Upper lobe of right lung (tissue), 1 donor: ENCODE measurements around the gene PABPN1L. TPM values are rescaled to one million over a fixed set of nuclear protein-coding genes. Genes with fewer than 3 reads are reported as not detected.
A peak's percentile ranks its signal among the peaks of the same experiment; 100 is the strongest.

Experiments used
- ATAC-seq: fragments of 200-7000 bp; cut with Tn5 transposase; one replicate; pipeline ENCODE4 v1.9.1; 2020; ENCODE audit warnings: mild to moderate bottlenecking, moderate library complexity
- DNase-seq: peaks from one replicate; pipeline ENCODE4 v3.0.0-alpha.2; 2020
- H3K27ac ChIP-seq: fragments of 200-600 bp; one replicate; pipeline ENCODE4 v1.8.0; 2022
- H3K27me3 ChIP-seq: fragments of 200-600 bp; one replicate; pipeline ENCODE4 v1.8.0; 2022; ENCODE audit warnings: mild to moderate bottlenecking
- H3K36me3 ChIP-seq: fragments of 200-600 bp; one replicate; pipeline ENCODE4 v1.8.0; 2022
- H3K4me1 ChIP-seq: fragments of 200-600 bp; one replicate; pipeline ENCODE4 v1.8.0; 2022
- H3K4me3 ChIP-seq: fragments of 200-600 bp; one replicate; pipeline ENCODE4 v1.8.0; 2022; ENCODE audit warnings: mild to moderate bottlenecking
- H3K9me3 ChIP-seq: fragments of 200-600 bp; one replicate; pipeline ENCODE4 v1.8.0; 2022
- CTCF ChIP-seq: fragments of 200-600 bp; IDR thresholded peaks from one replicate; pipeline ENCODE4 v1.8.0; 2022; ENCODE audit warnings: antibody characterized with exemption
- intact Hi-C: fragments of 100-400 bp; cut with DNase I; formaldehyde crosslinking; loops from one replicate; pipeline ENCODE4 v1.11.0; 2022
- total RNA-seq: library from RNA; stranded (reverse); fragmentation: NEBNext Ultra II Directional; extraction: Animal tissue kit (Norgen Biotek cat#: 25700); gene quantifications from one replicate; pipeline ENCODE4 v1.2.1, GENCODE V29; 2021
- donor health status: DM: no; HTN: yes; CAD: no; lungs with severe emphysema.

The PABPN1L gene
- total RNA-seq, 1 donor from 2014 or later, result not detected

- no peak for TF ChIP-seq CTCF
- Histone ChIP-seq H3K4me3 (no peak overlapping the region), H3K27me3 (no peaks in the 10 kb centered on the region), H3K27ac (no peak overlapping the region), H3K4me1 (peaks cover 11% of the 10 kb centered on the region), H3K36me3 (no peaks in the 10 kb centered on the region), H3K9me3 (no peaks in the 10 kb centered on the region)
- ATAC-seq, result no peak
- intact Hi-C loops, result no loop called here
- DNase-seq, result no peak
These were observed 46.1 kb upstream of the PABPN1L start for GRCh38 chr16:88912556-88912955.

GRCh38 chr16:88911946-88912310 is 45.5 kb upstream of the PABPN1L start:
- intact Hi-C loops, result no loop called here
- TF ChIP-seq CTCF, result no peak
- DNase-seq, result no peak

GRCh38 chr16:88911136-88911945 is 44.9 kb upstream of the PABPN1L start:
- Histone ChIP-seq H3K4me3 (no peak overlapping the region), H3K27ac (peak overlapping the region; percentile 24), H3K4me1 (peaks cover 11% of the 10 kb centered on the region), H3K27me3 (no peaks in the 10 kb centered on the region), H3K9me3 (no peaks in the 10 kb centered on the region), H3K36me3 (no peaks in the 10 kb centered on the region)
- ATAC-seq (no peak), DNase-seq (no peak)
- no peak for TF ChIP-seq CTCF
- intact Hi-C loops, result no loop called here

More at GRCh38 chr16:88911946-88912310, 45.5 kb upstream of the PABPN1L start:
- Histone ChIP-seq H3K4me1 (peaks cover 11% of the 10 kb centered on the region), H3K9me3 (no peaks in the 10 kb centered on the region), H3K36me3 (no peaks in the 10 kb centered on the region), H3K27ac (no peak overlapping the region), H3K4me3 (no peak overlapping the region), H3K27me3 (no peaks in the 10 kb centered on the region)
- ATAC-seq, result no peak

- DNase-seq (no peak), ATAC-seq (no peak)
- H3K9me3 ChIP-seq, result no peaks in the 10 kb centered on the region
These were observed 44.0 kb upstream of the PABPN1L start for GRCh38 chr16:88910284-88911135.

More at GRCh38 chr16:88910284-88911135, 44.0 kb upstream of the PABPN1L start:
- H3K27me3 ChIP-seq, result no peaks in the 10 kb centered on the region
- peak overlapping the region; percentile 24 for H3K27ac ChIP-seq
- intact Hi-C loops, result no loop called here
- no peaks in the 10 kb centered on the region for H3K36me3 ChIP-seq
- H3K4me1 ChIP-seq, result peaks cover 11% of the 10 kb centered on the region
- no peak overlapping the region for H3K4me3 ChIP-seq
- TF ChIP-seq CTCF, result no peak
